ENCODE results near the gene MAP4K3. TPM values are rescaled to one million over a fixed set of nuclear protein-coding genes. Genes with fewer than 3 reads are reported as not detected.

MAP4K3 gene
- total RNA-seq, 2 donors from 2014 or later: 22.2 to 30.9 TPM

- no peaks in the 10 kb centered on the region for H3K36me3 ChIP-seq
- H3K4me3 ChIP-seq: no peak overlapping the region
- H3K4me1 ChIP-seq: no peaks in the 10 kb centered on the region
- H3K27ac ChIP-seq: no peak overlapping the region
- H3K27me3 ChIP-seq: no peaks in the 10 kb centered on the region
- TF ChIP-seq CTCF (IDR thresholded peaks at IDR 0.05): no peak
- no peak overlapping the region for H3K9ac ChIP-seq (ENCODE audit: low read depth in 2 of 2, low read length in 2 of 2)
- H3K9me3 ChIP-seq: no peaks in the 10 kb centered on the region
- intact Hi-C loops (cut with DNase I): no loop called here
- no peak for DNase-seq
Measured at GRCh38 chr2:39445934-39446333, 8.8 kb upstream of the MAP4K3 start.

- no peak for TF ChIP-seq CTCF (IDR thresholded peaks at IDR 0.05)
- no peaks in the 10 kb centered on the region for H3K36me3 ChIP-seq
- intact Hi-C loops (cut with DNase I): no loop called here
- H3K27me3 ChIP-seq: no peaks in the 10 kb centered on the region
- no peaks in the 10 kb centered on the region for H3K4me1 ChIP-seq
- no peaks in the 10 kb centered on the region for H3K9me3 ChIP-seq
- no peak for DNase-seq
- H3K9ac ChIP-seq (ENCODE audit: low read depth in 2 of 2, low read length in 2 of 2): no peak overlapping the region
- no peak overlapping the region for H3K4me3 ChIP-seq
- H3K27ac ChIP-seq: no peak overlapping the region
Measured at GRCh38 chr2:39443009-39443408, 5.9 kb upstream of the MAP4K3 start.

- DNase-seq: peak; percentile 81
- TF ChIP-seq CTCF (IDR thresholded peaks at IDR 0.05): no peak
- H3K9me3 ChIP-seq: no peaks in the 10 kb centered on the region
- peak overlapping the region; percentile 93 to 99 for H3K9ac ChIP-seq (ENCODE audit: low read depth in 2 of 2, low read length in 2 of 2)
- no peaks in the 10 kb centered on the region for H3K27me3 ChIP-seq
- no peaks in the 10 kb centered on the region for H3K4me1 ChIP-seq
- H3K4me3 ChIP-seq: peak overlapping the region; percentile 84
- H3K36me3 ChIP-seq: no peaks in the 10 kb centered on the region
- peak overlapping the region; percentile 92 for H3K27ac ChIP-seq
- intact Hi-C loops (cut with DNase I): loop anchor here (10.0 kb wide), 1 partner anchor 77 kb away; no protein-coding TSS in a partner anchor
Measured at GRCh38 chr2:39437522-39438296, 624 bp upstream of the MAP4K3 start.

- TF ChIP-seq CTCF (IDR thresholded peaks at IDR 0.05): no peak
- H3K36me3 ChIP-seq: no peaks in the 10 kb centered on the region
- H3K4me3 ChIP-seq: peak overlapping the region; percentile 84
- H3K27ac ChIP-seq: peak overlapping the region; percentile 92
- DNase-seq: peak; percentile 20
- intact Hi-C loops (cut with DNase I): loop anchor here (10.0 kb wide), 1 partner anchor 79 kb away; no protein-coding TSS in a partner anchor
- peak overlapping the region; percentile 93 to 99 for H3K9ac ChIP-seq (ENCODE audit: low read depth in 2 of 2, low read length in 2 of 2)
- no peaks in the 10 kb centered on the region for H3K9me3 ChIP-seq
- H3K27me3 ChIP-seq: no peaks in the 10 kb centered on the region
- H3K4me1 ChIP-seq: no peaks in the 10 kb centered on the region
Measured at GRCh38 chr2:39435741-39436591, 1.1 kb downstream of the MAP4K3 start.

- Histone ChIP-seq H3K4me1 (no peaks in the 10 kb centered on the region), H3K27ac (no peak overlapping the region), H3K36me3 (no peaks in the 10 kb centered on the region), H3K27me3 (no peaks in the 10 kb centered on the region), H3K9ac (ENCODE audit: low read depth in 2 of 2, low read length in 2 of 2) (peak overlapping the region in 1 of 2 donors; percentile 19), H3K9me3 (no peaks in the 10 kb centered on the region), H3K4me3 (peak overlapping the region; percentile 84)
- intact Hi-C loops (cut with DNase I): loop anchor here (10.0 kb wide), 1 partner anchor 80 kb away; no protein-coding TSS in a partner anchor
- no peak for TF ChIP-seq CTCF (IDR thresholded peaks at IDR 0.05)
- DNase-seq: peak; percentile 24
Measured at GRCh38 chr2:39435234-39435633, 1.9 kb downstream of the MAP4K3 start.

Data from colonic mucosa (tissue), 4 donors.